K562 (cell line): Measurements from ENCODE around the gene RAI1. TPM values are rescaled to one million over a fixed set of nuclear protein-coding genes. Genes with fewer than 3 reads are reported as not detected.

Experiments
- FOXK2 ChIP-seq, 2 experiments: fragments of 450-650 bp; IDR thresholded peaks in 1 of 2; conservative IDR thresholded peaks in 1 of 2; 2 replicates each; pipeline ENCODE4 v1.6.1; 2016; ENCODE audit warnings: low read depth in 2 of 2, mild to moderate bottlenecking in 1 of 2
- XRCC5 ChIP-seq: fragments of 200-400 bp; formaldehyde crosslinking; IDR thresholded peaks from 2 replicates; pipeline ENCODE4 v1.6.1; 2017; ENCODE audit warnings: low read depth, mild to moderate bottlenecking, low read length
- polyA plus RNA-seq, 8 experiments: library from polyadenylated mRNA; depleted of rRNA in 4 of 8; stranded (reverse) in 5 of 8; unstranded in 3 of 8; fragments of >200 nt; fragmentation: Nextera tagmentation in 2 of 8; fragmentation: Illumina TruSeq in 1 of 8; extraction: Ambion mirVana in 2 of 8; extraction: Trizol in 1 of 8; gene quantifications; 2 replicates each; pipeline versions ENCODE4 v1.2.1 to v1.2.3, GENCODE V29; 2011 to 2014; ENCODE audit warnings: inconsistent platforms in 1 of 8, missing spikeins in 1 of 8
- total RNA-seq, 7 experiments: library from RNA; depleted of rRNA in 6 of 7; stranded (reverse); fragments of >200 nt in 6 of 7; fragmentation: Illumina TruSeq in 2 of 7; extraction: Trizol in 2 of 7; gene quantifications; 2 replicates each; pipeline versions ENCODE4 v1.2.1 to v1.2.3, GENCODE V29; 2011 to 2021; ENCODE audit warnings: low replicate concordance in 1 of 7
- TF ChIP-seq, protein P1 (sequence below): fragments of 250-450 bp; sonication (Bioruptor Pico); IDR thresholded peaks from 2 replicates; pipeline ENCODE4 v1.4.0; 2020
- TF ChIP-seq, protein P2 (sequence below): fragments of 250-450 bp; sonication (Bioruptor Pico); IDR thresholded peaks from 2 replicates; pipeline ENCODE4 v1.5.0; 2021

Gene RAI1
- total and polyA plus RNA-seq, 9 of the 15 experiments (the other 6 are each of a cell fraction or from before 2014, with no cell fraction given): 0.68 to 19.9 (median 5.5) TPM

DNA sequence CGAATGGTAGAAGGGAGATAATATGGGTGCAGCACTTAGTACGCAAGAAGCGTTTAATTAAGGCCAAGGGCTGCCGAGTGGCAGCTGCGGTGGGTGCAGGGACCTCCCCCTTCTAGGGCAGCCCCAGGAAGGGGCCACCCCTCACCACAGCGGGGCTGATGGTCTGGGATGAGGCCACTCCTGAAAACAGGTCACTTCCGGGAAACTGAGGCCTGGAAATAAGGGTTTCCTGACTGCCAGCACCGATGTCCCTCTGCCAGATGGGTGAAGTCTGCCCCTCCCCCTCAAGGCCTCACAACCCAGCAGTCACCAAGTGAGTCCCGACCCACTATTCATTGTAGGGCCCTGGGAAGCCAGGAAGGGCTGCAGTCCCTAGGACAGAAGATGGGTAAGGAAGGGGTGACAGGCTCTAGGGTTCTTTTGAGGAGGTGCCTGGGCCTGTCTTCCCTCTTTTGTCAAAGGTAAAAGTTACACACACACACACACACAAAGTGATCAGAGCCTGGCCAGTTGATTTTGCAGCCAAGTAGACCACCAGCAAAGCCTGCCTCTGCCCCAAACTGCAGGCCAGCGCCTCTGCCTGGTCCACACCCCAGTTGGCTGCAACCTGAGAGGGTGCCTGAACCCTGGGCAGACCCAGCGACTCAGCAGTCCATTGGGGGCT lies 143.0 kb downstream of the RAI1 start (continued):
- no peak for TF ChIP-seq XRCC5
- TF ChIP-seq, protein P1, sequence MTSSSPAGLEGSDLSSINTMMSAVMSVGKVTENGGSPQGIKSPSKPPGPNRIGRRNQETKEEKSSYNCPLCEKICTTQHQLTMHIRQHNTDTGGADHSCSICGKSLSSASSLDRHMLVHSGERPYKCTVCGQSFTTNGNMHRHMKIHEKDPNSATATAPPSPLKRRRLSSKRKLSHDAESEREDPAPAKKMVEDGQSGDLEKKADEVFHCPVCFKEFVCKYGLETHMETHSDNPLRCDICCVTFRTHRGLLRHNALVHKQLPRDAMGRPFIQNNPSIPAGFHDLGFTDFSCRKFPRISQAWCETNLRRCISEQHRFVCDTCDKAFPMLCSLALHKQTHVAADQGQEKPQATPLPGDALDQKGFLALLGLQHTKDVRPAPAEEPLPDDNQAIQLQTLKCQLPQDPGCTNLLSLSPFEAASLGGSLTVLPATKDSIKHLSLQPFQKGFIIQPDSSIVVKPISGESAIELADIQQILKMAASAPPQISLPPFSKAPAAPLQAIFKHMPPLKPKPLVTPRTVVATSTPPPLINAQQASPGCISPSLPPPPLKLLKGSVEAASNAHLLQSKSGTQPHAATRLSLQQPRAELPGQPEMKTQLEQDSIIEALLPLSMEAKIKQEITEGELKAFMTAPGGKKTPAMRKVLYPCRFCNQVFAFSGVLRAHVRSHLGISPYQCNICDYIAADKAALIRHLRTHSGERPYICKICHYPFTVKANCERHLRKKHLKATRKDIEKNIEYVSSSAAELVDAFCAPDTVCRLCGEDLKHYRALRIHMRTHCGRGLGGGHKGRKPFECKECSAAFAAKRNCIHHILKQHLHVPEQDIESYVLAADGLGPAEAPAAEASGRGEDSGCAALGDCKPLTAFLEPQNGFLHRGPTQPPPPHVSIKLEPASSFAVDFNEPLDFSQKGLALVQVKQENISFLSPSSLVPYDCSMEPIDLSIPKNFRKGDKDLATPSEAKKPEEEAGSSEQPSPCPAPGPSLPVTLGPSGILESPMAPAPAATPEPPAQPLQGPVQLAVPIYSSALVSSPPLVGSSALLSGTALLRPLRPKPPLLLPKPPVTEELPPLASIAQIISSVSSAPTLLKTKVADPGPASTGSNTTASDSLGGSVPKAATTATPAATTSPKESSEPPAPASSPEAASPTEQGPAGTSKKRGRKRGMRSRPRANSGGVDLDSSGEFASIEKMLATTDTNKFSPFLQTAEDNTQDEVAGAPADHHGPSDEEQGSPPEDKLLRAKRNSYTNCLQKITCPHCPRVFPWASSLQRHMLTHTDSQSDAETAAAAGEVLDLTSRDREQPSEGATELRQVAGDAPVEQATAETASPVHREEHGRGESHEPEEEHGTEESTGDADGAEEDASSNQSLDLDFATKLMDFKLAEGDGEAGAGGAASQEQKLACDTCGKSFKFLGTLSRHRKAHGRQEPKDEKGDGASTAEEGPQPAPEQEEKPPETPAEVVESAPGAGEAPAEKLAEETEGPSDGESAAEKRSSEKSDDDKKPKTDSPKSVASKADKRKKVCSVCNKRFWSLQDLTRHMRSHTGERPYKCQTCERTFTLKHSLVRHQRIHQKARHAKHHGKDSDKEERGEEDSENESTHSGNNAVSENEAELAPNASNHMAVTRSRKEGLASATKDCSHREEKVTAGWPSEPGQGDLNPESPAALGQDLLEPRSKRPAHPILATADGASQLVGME (CRISPR knock-in tag): no peak
- no peak for TF ChIP-seq FOXK2 (conservative IDR thresholded peaks at IDR 0.05 in 1 of 2, IDR thresholded peaks at IDR 0.05 in 1 of 2; ENCODE audit: low read depth in 2 of 2)
- TF ChIP-seq, protein P2, sequence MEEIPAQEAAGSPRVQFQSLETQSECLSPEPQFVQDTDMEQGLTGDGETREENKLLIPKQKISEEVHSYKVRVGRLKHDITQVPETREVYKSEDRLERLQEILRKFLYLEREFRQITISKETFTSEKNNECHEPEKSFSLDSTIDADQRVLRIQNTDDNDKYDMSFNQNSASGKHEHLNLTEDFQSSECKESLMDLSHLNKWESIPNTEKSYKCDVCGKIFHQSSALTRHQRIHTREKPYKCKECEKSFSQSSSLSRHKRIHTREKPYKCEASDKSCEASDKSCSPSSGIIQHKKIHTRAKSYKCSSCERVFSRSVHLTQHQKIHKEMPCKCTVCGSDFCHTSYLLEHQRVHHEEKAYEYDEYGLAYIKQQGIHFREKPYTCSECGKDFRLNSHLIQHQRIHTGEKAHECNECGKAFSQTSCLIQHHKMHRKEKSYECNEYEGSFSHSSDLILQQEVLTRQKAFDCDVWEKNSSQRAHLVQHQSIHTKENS (CRISPR knock-in tag): no peak
